Central memory CD8-positive, alpha-beta T cell (primary cell): Measurements from ENCODE around the gene AFAP1L1.

Experiments
- ATAC-seq: fragments of 150-1000 bp; cut with Tn5 transposase; replicated peaks from 2 replicates; pipeline ENCODE4 v1.10.0; 2022; ENCODE audit warnings: mild to moderate bottlenecking, moderate FRiP score, moderate number of reproducible peaks; ENCODE audit not compliant: poor library complexity, severe bottlenecking; ENCODE audit errors: extremely low read depth
- DNase-seq, 2 donors: peaks; one replicate each; pipeline ENCODE4 v3.0.0; 2021; ENCODE audit warnings: low spot score in 2 of 2
- H3K27ac Mint-ChIP-seq: one replicate; pipeline ENCODE4 v1.8.0; 2022; ENCODE audit warnings: low read depth, mild to moderate bottlenecking, moderate library complexity, mixed read lengths
- H3K27me3 Mint-ChIP-seq: one replicate; pipeline ENCODE4 v1.8.0; 2022; ENCODE audit warnings: mixed read lengths
- H3K36me3 Mint-ChIP-seq: one replicate; pipeline ENCODE4 v1.8.0; 2022; ENCODE audit warnings: mild to moderate bottlenecking, moderate library complexity, mixed read lengths; ENCODE audit not compliant: insufficient read depth
- H3K4me1 Mint-ChIP-seq: one replicate; pipeline ENCODE4 v1.8.0; 2022; ENCODE audit warnings: mixed read lengths
- H3K4me3 Mint-ChIP-seq: one replicate; pipeline ENCODE4 v1.8.0; 2022; ENCODE audit warnings: mild to moderate bottlenecking, moderate library complexity, mixed read lengths
- H3K9me3 Mint-ChIP-seq: one replicate; pipeline ENCODE4 v1.8.0; 2022; ENCODE audit warnings: mixed read lengths

Gene AFAP1L1

DNA sequence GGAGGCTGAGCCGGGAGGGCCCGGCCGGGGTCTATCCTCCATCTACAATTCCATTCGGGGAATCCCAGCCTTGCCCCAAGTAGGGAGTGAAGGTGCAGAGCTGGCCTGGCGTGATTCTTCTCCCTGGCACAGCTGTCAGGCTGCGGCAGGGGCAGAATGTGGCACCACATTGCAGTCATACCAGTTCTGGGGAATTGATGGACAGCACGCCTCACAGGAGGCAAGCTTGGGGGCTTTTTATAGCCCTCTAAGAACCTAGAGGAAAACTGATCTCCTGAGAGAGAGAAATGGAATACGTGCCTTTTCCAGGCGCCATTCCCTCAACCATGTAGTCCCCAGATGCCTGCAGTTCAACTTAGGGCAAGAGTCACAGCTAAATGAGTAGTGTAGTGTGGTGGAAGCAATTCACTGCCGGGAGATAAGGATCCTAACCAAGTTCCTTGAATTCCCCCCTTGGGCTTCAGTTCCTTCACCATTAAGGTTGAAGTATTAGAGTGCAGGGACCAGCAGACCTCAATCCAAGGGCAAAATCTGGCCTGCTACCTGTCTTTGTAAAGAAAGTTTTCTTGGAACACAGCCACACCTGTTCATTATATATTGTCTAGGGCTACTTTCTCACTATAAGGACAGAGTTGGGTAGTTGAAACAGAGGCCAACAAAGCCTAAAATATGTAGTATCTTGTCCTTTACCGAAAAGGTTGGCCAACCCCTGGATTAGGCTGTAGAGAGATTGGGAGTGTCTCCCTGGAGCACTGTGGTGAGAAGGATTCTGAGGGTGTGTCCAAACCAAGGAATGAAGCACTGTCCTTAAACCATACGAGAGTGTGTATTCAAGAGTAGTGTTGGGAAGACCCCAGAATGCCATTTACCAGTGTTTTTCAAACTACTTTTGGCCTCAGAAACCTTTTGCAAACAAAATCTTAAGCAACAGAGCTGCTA lies 10.6 kb downstream of the AFAP1L1 start:
- peaks cover 48% of the 10 kb centered on the region for H3K27me3 Mint-ChIP-seq
- H3K27ac Mint-ChIP-seq = no peak overlapping the region

DNA sequence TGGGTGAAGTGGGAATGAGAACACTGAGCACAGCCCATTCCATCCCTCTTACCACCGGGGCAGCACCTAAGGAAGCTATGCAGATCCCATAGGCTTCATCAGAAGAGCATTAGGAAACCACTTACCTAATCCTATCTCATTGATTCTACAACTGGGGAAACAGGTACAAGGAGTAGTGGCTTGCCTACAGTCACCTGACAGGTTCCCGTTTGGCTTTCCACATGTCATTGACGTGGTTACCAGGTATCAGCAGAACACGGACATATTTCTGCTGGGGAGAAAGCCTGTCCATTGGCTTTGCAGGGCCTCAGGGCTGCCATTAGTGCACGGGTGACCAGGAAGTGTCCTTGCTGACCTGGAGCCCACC lies 11.3 kb downstream of the AFAP1L1 start:
- peaks cover 1% of the 10 kb centered on the region for H3K36me3 Mint-ChIP-seq
- H3K27ac Mint-ChIP-seq = no peak overlapping the region
- H3K4me1 Mint-ChIP-seq = no peaks in the 10 kb centered on the region
- no peak for DNase-seq
- H3K27me3 Mint-ChIP-seq = peaks cover 41% of the 10 kb centered on the region
- ATAC-seq = no peak
- H3K4me3 Mint-ChIP-seq = no peak overlapping the region
- no peaks in the 10 kb centered on the region for H3K9me3 Mint-ChIP-seq

More for the DNA sequence above, 10.6 kb downstream of the AFAP1L1 start:
- Mint-ChIP-seq H3K9me3 (no peaks in the 10 kb centered on the region), H3K4me1 (no peaks in the 10 kb centered on the region), H3K4me3 (no peak overlapping the region), H3K36me3 (peaks cover 1% of the 10 kb centered on the region)
- DNase-seq = no peak
- no peak for ATAC-seq

DNA sequence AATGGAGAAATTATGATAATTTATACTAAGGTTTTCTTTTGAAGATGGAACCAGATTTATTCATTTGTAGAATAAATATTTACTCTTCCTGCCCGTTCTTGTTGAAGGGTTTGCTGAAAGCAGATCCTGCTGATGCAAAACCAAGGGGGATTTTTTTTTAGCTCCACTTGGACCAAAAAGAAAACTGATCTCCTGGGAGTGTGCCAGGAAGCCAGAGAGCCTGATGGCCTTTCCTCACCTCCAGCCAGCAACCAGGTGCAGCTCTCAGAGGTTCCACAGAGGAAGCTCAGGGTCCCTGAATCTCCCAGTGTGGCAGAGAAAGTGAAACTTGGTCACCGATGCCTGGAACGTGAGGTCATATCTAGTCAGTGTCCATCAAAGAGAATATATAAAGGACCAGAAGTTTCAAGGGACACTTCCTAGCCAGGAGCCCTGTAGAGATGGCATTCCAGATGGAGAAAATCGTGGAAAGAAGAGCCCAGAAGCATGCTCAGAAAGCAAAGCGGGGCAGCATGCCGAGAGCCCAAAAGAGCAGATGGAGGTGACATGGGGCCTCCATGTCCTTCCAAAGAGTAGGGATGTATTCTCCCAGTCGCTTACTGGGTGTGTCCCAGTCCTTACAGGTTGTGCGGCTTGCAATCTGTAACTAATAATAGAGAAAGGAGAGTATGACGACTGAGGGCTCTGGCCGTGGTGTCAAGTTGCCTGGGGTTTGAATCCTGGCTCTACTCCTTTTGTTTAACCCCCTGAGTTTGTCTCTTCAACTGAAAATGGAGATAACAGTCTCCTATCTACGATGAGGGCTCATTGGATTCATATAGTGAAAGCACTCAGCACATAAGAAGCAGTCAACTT lies 12.2 kb downstream of the AFAP1L1 start:
- Mint-ChIP-seq H3K27ac (no peak overlapping the region), H3K27me3 (peaks cover 35% of the 10 kb centered on the region), H3K4me3 (no peak overlapping the region), H3K4me1 (no peaks in the 10 kb centered on the region), H3K36me3 (peaks cover 1% of the 10 kb centered on the region), H3K9me3 (no peaks in the 10 kb centered on the region)
- no peak for DNase-seq
- no peak for ATAC-seq

DNA sequence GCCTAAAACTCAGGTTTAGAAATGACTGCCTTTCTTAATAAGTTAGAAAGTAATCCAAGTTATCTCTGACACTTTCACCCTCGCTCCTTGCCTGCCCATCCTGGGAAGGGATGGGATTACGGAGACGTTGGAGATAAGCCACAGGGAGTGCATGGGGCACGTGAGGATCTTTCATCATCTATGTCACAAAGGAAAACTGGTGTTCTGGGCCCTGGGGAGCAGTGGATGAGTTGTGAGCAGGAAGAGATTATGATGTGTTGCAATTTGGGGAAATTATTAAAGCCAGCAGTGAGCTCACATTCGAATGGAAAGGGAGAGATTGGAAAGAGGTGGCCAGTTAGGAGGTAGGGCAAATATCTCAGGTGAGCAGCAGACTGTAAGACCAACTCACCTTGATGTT lies 12.8 kb downstream of the AFAP1L1 start:
- peaks cover 35% of the 10 kb centered on the region for H3K27me3 Mint-ChIP-seq
- no peaks in the 10 kb centered on the region for H3K4me1 Mint-ChIP-seq
- H3K27ac Mint-ChIP-seq = no peak overlapping the region
- ATAC-seq (no peak), DNase-seq (no peak)
- no peak overlapping the region for H3K4me3 Mint-ChIP-seq
- H3K36me3 Mint-ChIP-seq = peaks cover 1% of the 10 kb centered on the region
- no peaks in the 10 kb centered on the region for H3K9me3 Mint-ChIP-seq

GRCh38 chr5:149285153-149285552 lies 13.5 kb downstream of the AFAP1L1 start:
- no peak for DNase-seq
- Mint-ChIP-seq H3K4me1 (no peaks in the 10 kb centered on the region), H3K4me3 (no peak overlapping the region), H3K36me3 (peaks cover 1% of the 10 kb centered on the region), H3K27me3 (peaks cover 32% of the 10 kb centered on the region), H3K27ac (no peak overlapping the region), H3K9me3 (no peaks in the 10 kb centered on the region)
- no peak for ATAC-seq

- Mint-ChIP-seq H3K9me3 (no peaks in the 10 kb centered on the region), H3K27me3 (peaks cover 23% of the 10 kb centered on the region), H3K27ac (no peak overlapping the region), H3K4me1 (no peaks in the 10 kb centered on the region), H3K36me3 (no peaks in the 10 kb centered on the region), H3K4me3 (no peak overlapping the region)
- DNase-seq (no peak), ATAC-seq (no peak)
Observed at GRCh38 chr5:149288436-149288835, 16.8 kb downstream of the AFAP1L1 start.

DNA sequence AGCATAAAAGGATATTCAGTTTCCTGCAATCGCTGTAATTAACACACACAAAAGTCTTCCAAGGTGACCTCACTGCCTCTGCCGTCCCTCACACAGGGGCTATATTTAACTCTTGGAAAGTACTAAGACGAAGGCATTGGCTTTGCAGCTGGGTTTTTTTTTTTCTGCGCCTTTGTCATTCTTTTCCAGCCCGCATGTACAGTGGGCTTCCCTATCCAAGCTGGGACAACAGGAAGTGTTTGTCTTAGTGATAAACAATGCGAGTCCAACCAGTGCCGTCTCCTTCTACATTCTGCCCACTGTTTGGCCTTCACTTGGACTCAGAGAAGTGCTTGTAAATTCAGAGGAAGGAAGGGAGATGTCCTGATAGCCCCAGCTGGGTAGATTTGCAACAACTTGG lies 17.6 kb downstream of the AFAP1L1 start:
- Mint-ChIP-seq H3K4me3 (no peak overlapping the region), H3K9me3 (no peaks in the 10 kb centered on the region), H3K36me3 (no peaks in the 10 kb centered on the region), H3K4me1 (no peaks in the 10 kb centered on the region), H3K27ac (no peak overlapping the region), H3K27me3 (peaks cover 23% of the 10 kb centered on the region)
- DNase-seq (no peak), ATAC-seq (no peak)

DNA sequence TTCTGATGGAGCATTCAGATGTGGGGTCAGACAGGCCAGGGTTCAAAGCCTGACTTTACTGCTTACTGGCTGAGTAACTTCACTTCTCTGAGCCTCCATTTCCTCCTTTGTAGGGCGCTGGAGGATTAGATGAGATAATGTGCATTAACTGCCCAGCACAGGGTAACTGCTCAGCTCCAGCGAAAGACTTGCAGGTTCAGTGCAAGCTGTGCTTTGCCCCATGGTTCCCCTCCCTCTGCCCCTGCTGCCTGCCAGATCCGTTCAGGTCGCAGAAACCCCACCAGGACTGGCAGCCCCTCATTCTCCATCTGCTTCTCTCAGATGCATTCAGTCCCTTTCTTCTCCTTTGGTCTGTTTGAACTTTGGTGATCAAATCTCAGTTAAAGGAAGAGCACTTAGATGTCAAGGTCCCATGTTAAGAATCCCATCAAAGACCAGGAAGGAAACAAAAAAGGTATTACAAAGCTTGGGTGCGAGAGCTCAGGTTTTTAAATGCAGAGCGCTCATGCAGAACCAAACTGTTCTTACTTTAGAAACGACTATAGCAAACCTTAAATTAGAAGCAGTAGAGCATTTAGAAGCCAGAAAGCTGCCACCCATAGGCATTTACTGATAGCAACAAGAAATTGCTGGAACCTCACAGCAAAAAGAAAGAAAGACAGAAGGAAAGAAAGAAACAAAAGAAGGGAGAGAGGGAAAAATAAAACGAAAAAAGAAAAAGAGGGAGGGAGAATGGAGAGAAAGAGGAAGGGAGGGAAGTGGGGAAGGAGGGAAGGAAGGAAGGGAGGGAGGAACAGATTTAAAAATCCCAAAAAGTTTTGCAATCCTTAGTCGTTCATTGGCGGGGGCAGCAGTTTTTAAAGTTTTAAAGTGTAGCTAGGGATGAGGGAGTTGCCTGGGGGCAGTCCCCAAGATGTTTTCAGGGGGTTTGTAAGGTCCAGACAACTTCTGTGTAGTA lies 23.5 kb downstream of the AFAP1L1 start:
- H3K4me1 Mint-ChIP-seq = peaks cover 6% of the 10 kb centered on the region
- H3K36me3 Mint-ChIP-seq = no peaks in the 10 kb centered on the region
- H3K27me3 Mint-ChIP-seq = peaks cover 44% of the 10 kb centered on the region
- no peaks in the 10 kb centered on the region for H3K9me3 Mint-ChIP-seq
- H3K27ac Mint-ChIP-seq = no peak overlapping the region
- DNase-seq = no peak
- H3K4me3 Mint-ChIP-seq = no peak overlapping the region
- ATAC-seq = no peak

- peaks cover 6% of the 10 kb centered on the region for H3K4me1 Mint-ChIP-seq
- no peaks in the 10 kb centered on the region for H3K36me3 Mint-ChIP-seq
- no peak overlapping the region for H3K4me3 Mint-ChIP-seq
- DNase-seq (no peak), ATAC-seq (no peak)
- peaks cover 49% of the 10 kb centered on the region for H3K27me3 Mint-ChIP-seq
- H3K9me3 Mint-ChIP-seq = no peaks in the 10 kb centered on the region
- no peak overlapping the region for H3K27ac Mint-ChIP-seq
Observed at GRCh38 chr5:149297340-149298025, 25.8 kb downstream of the AFAP1L1 start.

- Mint-ChIP-seq H3K4me1 (peaks cover 6% of the 10 kb centered on the region), H3K9me3 (no peaks in the 10 kb centered on the region), H3K36me3 (no peaks in the 10 kb centered on the region), H3K27me3 (peaks cover 52% of the 10 kb centered on the region), H3K4me3 (no peak overlapping the region), H3K27ac (no peak overlapping the region)
- DNase-seq (no peak), ATAC-seq (no peak)
Observed at GRCh38 chr5:149298163-149298562, 26.5 kb downstream of the AFAP1L1 start.

- Mint-ChIP-seq H3K27ac (no peak overlapping the region), H3K36me3 (no peaks in the 10 kb centered on the region), H3K4me1 (peaks cover 6% of the 10 kb centered on the region), H3K9me3 (no peaks in the 10 kb centered on the region), H3K4me3 (no peak overlapping the region), H3K27me3 (peaks cover 56% of the 10 kb centered on the region)
- ATAC-seq (no peak), DNase-seq (no peak)
Observed at GRCh38 chr5:149298842-149299404, 27.3 kb downstream of the AFAP1L1 start.
